Thyroid gland (tissue), 4 donors: Measurements from ENCODE around the gene OLA1. TPM values are rescaled to one million over a fixed set of nuclear protein-coding genes. Genes with fewer than 3 reads are reported as not detected.

Experiments used
- DNase-seq, 2 donors: peaks; one replicate each; pipeline ENCODE4 v3.0.0-alpha.2; 2019
- H3K27ac ChIP-seq, 3 donors: fragments of 200-600 bp; sonication (generic); 1 replicate in 2 of 3; 2 replicates in 1 of 3; pipeline ENCODE4 v1.5.1; 2016 to 2019; ENCODE audit warnings: mild to moderate bottlenecking in 1 of 3, moderate library complexity in 1 of 3
- H3K27me3 ChIP-seq: fragments of 200-600 bp; sonication (generic); one replicate; pipeline ENCODE4 v1.5.1; 2019
- H3K36me3 ChIP-seq, 2 donors: fragments of 200-600 bp; sonication (generic); one replicate each; pipeline ENCODE4 v1.5.1; 2016 to 2019
- H3K4me1 ChIP-seq, 2 donors: fragments of 200-600 bp; sonication (generic); one replicate each; pipeline ENCODE4 v1.5.1; 2017 to 2019
- H3K4me3 ChIP-seq, 3 donors: fragments of 200-600 bp; sonication (generic); replicated peaks in 1 of 3; 1 replicate in 2 of 3; 2 replicates in 1 of 3; pipeline ENCODE4 v1.5.1; 2016; ENCODE audit warnings: mild to moderate bottlenecking in 1 of 3
- H3K9me3 ChIP-seq: fragments of 200-600 bp; sonication (generic); one replicate; pipeline ENCODE4 v1.5.1; 2017
- CTCF ChIP-seq, 6 experiments: fragments of 200-600 bp in 3 of 6; fragments of 450-650 bp in 3 of 6; sonication (generic) in 3 of 6; IDR thresholded peaks; one replicate each; pipeline ENCODE4 v1.5.1; 2016 to 2019; ENCODE audit warnings: antibody characterized with exemption in 6 of 6, mild to moderate bottlenecking in 2 of 6, inconsistent platforms in 1 of 6, moderate library complexity in 1 of 6
- POLR2A ChIP-seq, 2 donors: fragments of 450-650 bp; IDR thresholded peaks; one replicate each; pipeline ENCODE4 v1.6.1; 2017; ENCODE audit warnings: antibody characterized with exemption in 2 of 2, mild to moderate bottlenecking in 2 of 2, moderate library complexity in 1 of 2
- WGBS, 2 donors: methylation state at CpG; one replicate each; pipeline ENCODE4 v1.1.5; 2017; 5-methylcytosine and 5-hydroxymethylcytosine counted together
- intact Hi-C: fragments of 100-400 bp; cut with DNase I; formaldehyde crosslinking; loops from one replicate; pipeline ENCODE4 v1.15.1; 2023
- total RNA-seq, 4 donors: library from RNA; depleted of rRNA; stranded (reverse); fragments of >200 nt; gene quantifications; one replicate each; pipeline ENCODE4 v1.2.3, GENCODE V29; 2016

The OLA1 gene
- total RNA-seq, 4 donors from 2014 or later: 51.8 to 68.5 (median 53.5) TPM

GRCh38 chr2:174153757-174154680 lies 94.3 kb downstream of the OLA1 start:
- WGBS, 2 donors: 84 to 85% methylated on average over 8 of the region's 8 CpGs
- intact Hi-C loops: no loop called here
- Histone ChIP-seq H3K27ac (no peak overlapping the region), H3K9me3 (no peaks in the 10 kb centered on the region), H3K4me3 (no peak overlapping the region), H3K27me3 (no peaks in the 10 kb centered on the region), H3K4me1 (peaks cover 0 to 6% of the 10 kb centered on the region in 2 donors), H3K36me3 (no peaks in the 10 kb centered on the region)
- TF ChIP-seq CTCF (IDR thresholded peaks at IDR 0.05) (no peak), POLR2A (IDR thresholded peaks at IDR 0.05) (no peak)
- no peak for DNase-seq

GRCh38 chr2:174149530-174149929 lies 98.8 kb downstream of the OLA1 start:
- Histone ChIP-seq H3K4me1 (peaks cover 0 to 6% of the 10 kb centered on the region in 2 donors), H3K9me3 (no peaks in the 10 kb centered on the region), H3K27me3 (no peaks in the 10 kb centered on the region), H3K36me3 (no peaks in the 10 kb centered on the region), H3K4me3 (no peak overlapping the region), H3K27ac (no peak overlapping the region)
- TF ChIP-seq POLR2A (IDR thresholded peaks at IDR 0.05) (no peak), CTCF (IDR thresholded peaks at IDR 0.05) (no peak)
- intact Hi-C loops: no loop called here
- WGBS, 2 donors: 96 to 97% methylated on average over 2 of the region's 2 CpGs
- DNase-seq: no peak

GRCh38 chr2:174148833-174149232 lies 99.5 kb downstream of the OLA1 start:
- no peak for TF ChIP-seq CTCF (IDR thresholded peaks at IDR 0.05)
- TF ChIP-seq POLR2A (IDR thresholded peaks at IDR 0.05): no peak
- Histone ChIP-seq H3K4me3 (no peak overlapping the region), H3K36me3 (no peaks in the 10 kb centered on the region), H3K27me3 (no peaks in the 10 kb centered on the region), H3K4me1 (peaks cover 0 to 6% of the 10 kb centered on the region in 2 donors), H3K27ac (no peak overlapping the region), H3K9me3 (no peaks in the 10 kb centered on the region)
- WGBS, 2 donors: 89 to 95% methylated on average over 2 of the region's 2 CpGs
- DNase-seq: no peak
- intact Hi-C loops: no loop called here

- no peaks in the 10 kb centered on the region for H3K36me3 ChIP-seq
- H3K27me3 ChIP-seq: no peaks in the 10 kb centered on the region
- H3K27ac ChIP-seq: no peak overlapping the region
- no peak overlapping the region for H3K4me3 ChIP-seq
- no peaks in the 10 kb centered on the region for H3K9me3 ChIP-seq
- no peak for TF ChIP-seq POLR2A (IDR thresholded peaks at IDR 0.05)
- TF ChIP-seq CTCF (IDR thresholded peaks at IDR 0.05): no peak
- no peak for DNase-seq
- intact Hi-C loops: no loop called here
- WGBS, 2 donors: 64 to 68% methylated on average over 2 of the region's 2 CpGs
- no peaks in the 10 kb centered on the region for H3K4me1 ChIP-seq
Observed at GRCh38 chr2:174145827-174146226, 102.5 kb downstream of the OLA1 start.

GRCh38 chr2:174142290-174142689 lies 106.0 kb downstream of the OLA1 start:
- TF ChIP-seq POLR2A (IDR thresholded peaks at IDR 0.05) (no peak), CTCF (IDR thresholded peaks at IDR 0.05) (no peak)
- Histone ChIP-seq H3K27ac (no peak overlapping the region), H3K4me1 (no peaks in the 10 kb centered on the region), H3K27me3 (no peaks in the 10 kb centered on the region), H3K36me3 (no peaks in the 10 kb centered on the region), H3K9me3 (no peaks in the 10 kb centered on the region), H3K4me3 (no peak overlapping the region)
- DNase-seq: no peak
- intact Hi-C loops: no loop called here
- WGBS, 2 donors: 73 to 95% methylated on average over 2 of the region's 2 CpGs
